Endometrial microvascular endothelial cells (primary cell): Measurements from ENCODE around the gene COL25A1. TPM values are rescaled to one million over a fixed set of nuclear protein-coding genes. Genes with fewer than 3 reads are reported as not detected.

Experiments
- in situ Hi-C: cut with HindIII; loops from 2 replicates; pipeline ENCODE4 v1.10.0; 2017; ENCODE audit warnings: low sequenced_read_pairs, low pct_unique_long_range_greater_than_20kb; ENCODE audit errors: inconsistent ontology term
- total RNA-seq: library from RNA; depleted of rRNA; stranded (reverse); fragments of >200 nt; gene quantifications from one replicate; pipeline ENCODE4 v1.2.3, GENCODE V29; 2015; ENCODE audit errors: inconsistent ontology term

Gene COL25A1
- total RNA-seq, 1 donor from 2014 or later, result 4.3 TPM

- in situ Hi-C loops, result no loop called here
Observed at GRCh38 chr4:109295081-109295480, 7.4 kb downstream of the COL25A1 start.

- in situ Hi-C loops, result no loop called here
Observed at GRCh38 chr4:109294468-109295020, 7.9 kb downstream of the COL25A1 start.

DNA sequence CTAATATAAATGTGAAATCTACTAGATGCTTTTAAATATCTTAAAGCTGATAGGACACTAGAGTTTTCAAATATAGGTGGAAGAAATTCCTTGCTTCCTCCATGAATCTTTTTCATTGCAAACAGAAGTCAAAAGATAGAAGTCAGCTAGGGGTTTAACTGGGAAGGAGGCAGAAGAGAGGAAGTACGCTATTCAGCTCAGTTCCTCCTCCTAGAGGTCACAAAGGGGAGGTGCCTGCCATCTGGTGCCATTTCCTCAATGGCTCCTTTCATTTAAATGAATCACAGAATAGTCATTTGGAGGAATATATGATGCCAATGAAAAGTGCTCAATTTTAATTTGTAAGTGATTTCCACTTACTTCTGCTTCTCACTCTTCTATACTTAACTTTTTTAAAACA is 8.5 kb downstream of the COL25A1 start:
- in situ Hi-C loops, result no loop called here

DNA sequence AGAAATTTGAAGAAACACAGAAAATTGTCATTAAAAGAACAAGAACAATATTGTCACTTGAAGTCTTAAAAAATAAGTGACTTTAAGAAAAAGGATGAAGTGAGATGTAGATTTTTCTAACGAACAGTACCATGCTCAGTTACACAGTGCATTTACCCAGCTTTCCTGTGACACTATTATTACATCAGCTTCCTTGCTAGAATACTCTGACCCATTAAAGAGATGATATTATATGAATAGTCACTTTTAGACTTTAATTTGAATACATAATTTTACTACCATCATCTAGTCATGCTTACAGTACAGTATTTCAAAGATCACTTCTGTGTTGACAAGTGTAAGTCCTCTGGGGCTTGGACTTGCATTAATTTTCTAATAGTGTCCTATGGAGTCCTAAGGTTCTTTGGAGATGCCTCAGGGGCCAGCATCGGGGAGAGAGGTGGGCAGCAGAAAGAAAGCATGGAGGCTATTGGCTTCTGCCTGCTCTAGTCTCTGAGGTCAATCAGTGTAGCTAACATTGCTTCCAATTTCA is 10.7 kb downstream of the COL25A1 start:
- in situ Hi-C loops, result no loop called here

- in situ Hi-C loops, result no loop called here
Observed at GRCh38 chr4:109290918-109291317, 11.5 kb downstream of the COL25A1 start.

DNA sequence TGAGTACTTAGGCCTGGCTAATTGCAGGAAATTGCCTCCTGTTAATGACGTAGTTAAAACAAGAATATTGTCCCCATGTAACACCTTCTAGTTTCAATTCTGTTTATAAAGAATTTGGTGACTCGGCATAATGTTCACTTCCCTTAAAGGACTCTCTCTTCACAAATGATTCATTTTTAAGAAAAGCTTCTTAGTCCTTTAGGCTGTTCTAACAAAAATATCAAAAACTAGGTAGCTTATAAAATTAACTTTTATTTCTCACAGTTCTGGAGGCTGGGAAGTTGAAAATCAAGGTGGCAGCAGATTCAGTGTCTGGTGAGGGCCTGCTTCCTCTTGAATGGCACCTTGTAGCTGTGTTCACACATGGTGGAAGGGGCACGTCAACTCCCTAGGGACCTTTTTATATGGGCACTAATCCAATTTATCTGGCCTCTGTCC is 23.8 kb downstream of the COL25A1 start:
- in situ Hi-C loops, result no loop called here

- in situ Hi-C loops, result no loop called here
Observed at GRCh38 chr4:109276482-109277095, 25.9 kb downstream of the COL25A1 start.

DNA sequence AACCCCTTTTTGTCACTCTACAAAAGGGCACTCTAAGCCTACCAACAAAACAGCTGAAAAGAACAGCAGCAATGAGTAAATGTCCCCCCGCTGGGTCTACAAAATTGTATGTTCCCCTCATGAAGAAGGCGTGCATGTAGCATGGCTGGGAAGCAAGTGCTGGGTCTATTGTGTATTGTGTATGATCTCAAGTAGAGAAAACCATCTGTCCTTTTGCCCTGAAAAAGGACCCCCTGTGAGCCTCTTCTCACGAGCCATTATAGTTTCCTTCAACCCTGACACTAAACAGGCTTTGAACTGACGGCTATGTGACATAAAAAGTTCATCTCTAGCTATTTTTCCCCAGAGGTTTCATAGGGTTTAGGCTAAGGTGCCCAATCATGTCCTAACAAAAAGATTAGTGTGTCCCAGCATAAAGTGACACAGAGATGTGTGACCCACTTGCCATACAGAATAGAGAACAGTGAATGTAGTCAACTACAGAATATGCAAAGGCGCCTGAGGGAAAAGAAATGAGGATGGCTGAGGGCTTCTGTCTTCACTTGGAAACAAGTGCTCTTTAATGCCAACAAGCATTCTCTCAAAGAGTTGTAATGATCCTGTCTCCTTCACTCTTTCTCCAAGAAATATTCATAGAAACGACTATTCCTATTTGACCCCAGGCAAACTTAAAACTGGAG is 27.3 kb downstream of the COL25A1 start:
- in situ Hi-C loops, result no loop called here

GRCh38 chr4:109266891-109267290 is 35.6 kb downstream of the COL25A1 start:
- in situ Hi-C loops, result no loop called here

DNA sequence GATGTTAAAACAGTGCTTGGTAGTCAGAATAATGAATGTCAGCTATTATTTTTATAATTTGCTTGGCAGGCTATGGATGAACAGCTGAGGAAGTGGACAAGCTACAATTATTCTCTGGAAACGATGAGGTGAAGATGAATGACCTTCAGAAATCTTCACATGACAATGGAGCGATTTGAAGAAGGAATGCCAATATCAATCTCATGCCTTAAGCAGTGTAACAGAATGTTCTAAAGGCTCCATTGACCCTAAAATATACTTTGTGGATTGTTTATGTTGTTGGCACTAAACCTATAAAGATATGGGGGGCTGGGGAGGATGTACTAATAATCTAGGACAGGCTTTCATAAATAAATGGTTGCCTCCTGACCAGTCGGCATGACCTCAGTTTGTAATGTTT is 36.2 kb downstream of the COL25A1 start:
- in situ Hi-C loops, result no loop called here

DNA sequence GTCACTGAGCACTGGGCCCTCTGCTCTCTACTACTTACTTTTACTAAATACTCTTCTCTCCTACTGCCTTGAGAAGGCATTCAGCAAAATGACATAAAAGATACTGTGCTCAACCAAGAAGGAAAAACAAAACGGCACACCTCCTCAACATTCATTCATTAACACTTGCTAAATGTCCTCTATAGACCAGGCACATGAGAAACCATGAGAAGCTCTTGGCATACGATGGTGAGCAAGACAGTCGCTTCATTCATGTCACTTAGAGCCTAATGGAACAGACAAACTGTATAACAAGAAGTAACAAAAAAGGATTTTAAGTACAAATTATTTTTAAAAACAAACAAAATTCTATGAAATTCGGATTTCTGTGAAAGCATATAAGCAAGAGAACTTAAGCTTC is 38.7 kb downstream of the COL25A1 start:
- in situ Hi-C loops, result no loop called here

DNA sequence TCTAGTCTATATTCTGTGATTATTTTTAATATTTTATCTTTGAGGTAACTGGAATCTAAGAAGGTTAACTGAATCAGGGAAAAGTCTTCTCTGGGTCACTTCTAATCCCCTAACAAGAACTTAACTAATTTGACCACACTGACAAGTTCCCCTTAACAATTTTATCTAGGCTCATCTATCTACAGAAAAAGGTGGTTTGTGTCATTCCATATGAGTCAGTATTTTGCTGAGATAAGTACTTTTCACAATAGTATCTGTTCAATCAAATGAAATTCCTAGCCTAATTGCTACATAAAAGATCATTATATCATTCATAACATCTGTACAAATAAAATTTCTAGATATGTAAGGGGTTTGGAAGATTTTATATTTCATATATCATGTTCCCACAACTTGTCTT is 45.6 kb downstream of the COL25A1 start:
- in situ Hi-C loops, result no loop called here

- in situ Hi-C loops, result no loop called here
Observed at GRCh38 chr4:109254845-109255244, 47.6 kb downstream of the COL25A1 start.

DNA sequence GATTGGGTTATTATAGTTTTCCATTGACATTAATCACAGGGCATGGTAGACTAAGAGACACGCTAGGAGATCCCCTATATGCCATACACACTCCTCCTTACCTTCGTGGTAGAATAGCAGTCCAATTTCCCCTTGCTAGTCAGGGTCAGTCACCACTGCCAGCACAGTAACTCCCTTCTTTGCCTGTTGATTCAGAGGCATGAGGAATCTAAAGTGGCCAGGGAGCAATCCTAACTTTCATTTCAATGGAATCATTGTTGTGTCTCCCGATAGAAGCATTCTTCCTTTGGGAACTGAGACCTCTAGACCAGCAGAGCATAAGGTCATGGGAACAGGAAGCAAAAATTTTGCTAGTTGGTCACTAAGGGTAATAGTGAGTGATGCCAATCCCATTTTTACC is 51.1 kb downstream of the COL25A1 start:
- in situ Hi-C loops, result no loop called here

- in situ Hi-C loops, result no loop called here
Observed at GRCh38 chr4:109248322-109248900, 54.0 kb downstream of the COL25A1 start.

- in situ Hi-C loops, result no loop called here
Observed at GRCh38 chr4:109243871-109244270, 58.6 kb downstream of the COL25A1 start.

DNA sequence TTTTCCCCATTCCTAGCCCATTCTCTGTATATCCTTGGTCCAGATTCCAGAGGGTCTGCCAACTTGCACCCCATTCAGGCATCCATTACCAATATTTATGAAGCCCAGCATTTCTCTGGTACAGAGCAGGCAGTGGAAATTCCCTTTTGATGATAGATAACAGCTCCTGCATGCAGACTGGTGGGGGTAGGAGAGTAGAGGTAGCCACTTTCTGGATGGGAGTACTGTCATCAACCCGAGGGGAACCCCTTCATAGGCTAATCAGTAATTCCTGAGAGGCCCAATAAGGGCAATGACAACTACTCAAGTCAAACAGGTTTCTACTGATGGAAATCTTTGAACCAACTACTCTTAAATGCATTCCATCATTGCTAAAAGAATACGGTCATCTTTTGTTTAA is 63.7 kb downstream of the COL25A1 start:
- in situ Hi-C loops, result no loop called here

DNA sequence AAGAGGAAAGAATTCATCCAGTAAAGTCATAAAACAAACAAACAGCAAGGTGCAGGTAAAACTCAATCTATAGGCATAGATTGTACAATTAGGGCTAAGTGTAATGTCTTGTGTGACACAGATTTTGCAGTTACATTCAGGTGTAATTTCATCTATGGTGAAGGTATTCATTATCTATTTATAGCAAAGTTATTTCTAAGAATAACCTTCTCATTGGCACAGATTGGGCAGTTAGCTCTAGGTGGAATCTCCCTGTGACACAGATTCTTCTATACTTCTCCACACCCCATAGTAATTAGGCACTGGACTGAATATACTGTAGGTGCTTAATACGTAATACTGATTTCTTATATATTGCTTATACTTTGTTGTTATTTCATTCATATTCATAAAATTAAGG is 66.8 kb downstream of the COL25A1 start:
- in situ Hi-C loops, result no loop called here

- in situ Hi-C loops, result no loop called here
Observed at GRCh38 chr4:109234596-109234995, 67.9 kb downstream of the COL25A1 start.

DNA sequence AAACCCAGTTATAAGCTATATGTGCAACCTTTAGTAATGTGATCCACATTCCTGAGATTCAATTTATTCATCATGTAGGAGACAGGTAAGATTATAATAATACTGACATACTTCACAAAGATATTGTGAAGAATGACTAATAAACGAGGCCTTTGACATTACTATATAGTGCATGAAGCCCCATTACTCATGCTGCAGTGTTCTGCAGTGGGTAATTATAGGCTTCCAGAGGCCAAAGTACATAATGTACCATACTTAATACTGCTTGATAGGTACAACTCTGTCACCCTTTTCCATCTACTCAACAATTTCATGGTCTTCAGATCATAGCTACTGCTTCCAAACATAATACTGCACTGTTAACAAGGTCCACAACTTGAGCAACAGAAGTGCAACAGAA is 68.9 kb downstream of the COL25A1 start:
- in situ Hi-C loops, result no loop called here
